Measurements from ENCODE around the gene CD96.
A peak's percentile ranks its signal among the peaks of the same experiment; 100 is the strongest.
"Not testable (repeated sequence)": the region's sequence is repeated elsewhere in the genome, so short reads cannot be mapped to it uniquely, and the experiment has no call there.

CD96 gene

DNA sequence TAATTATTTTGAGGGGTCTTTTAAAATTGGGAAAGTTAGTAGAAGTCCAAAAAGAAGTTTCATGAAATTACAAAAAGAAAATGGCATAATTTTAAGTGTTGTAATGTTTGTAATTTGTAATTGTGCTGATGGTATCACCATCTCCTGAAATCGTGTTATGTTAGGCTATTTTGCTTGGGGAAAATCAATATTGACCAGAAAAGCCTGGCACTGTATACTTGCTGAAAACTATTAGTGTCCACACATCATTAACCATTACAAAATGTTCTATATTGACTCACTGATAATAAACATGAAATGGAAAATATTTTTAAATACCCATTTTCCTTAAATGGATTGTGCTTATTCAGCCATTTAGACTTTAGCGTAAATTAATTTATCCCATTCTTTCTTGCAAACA lies 93.4 kb downstream of the CD96 start:
- DNase-seq: no peak

DNA sequence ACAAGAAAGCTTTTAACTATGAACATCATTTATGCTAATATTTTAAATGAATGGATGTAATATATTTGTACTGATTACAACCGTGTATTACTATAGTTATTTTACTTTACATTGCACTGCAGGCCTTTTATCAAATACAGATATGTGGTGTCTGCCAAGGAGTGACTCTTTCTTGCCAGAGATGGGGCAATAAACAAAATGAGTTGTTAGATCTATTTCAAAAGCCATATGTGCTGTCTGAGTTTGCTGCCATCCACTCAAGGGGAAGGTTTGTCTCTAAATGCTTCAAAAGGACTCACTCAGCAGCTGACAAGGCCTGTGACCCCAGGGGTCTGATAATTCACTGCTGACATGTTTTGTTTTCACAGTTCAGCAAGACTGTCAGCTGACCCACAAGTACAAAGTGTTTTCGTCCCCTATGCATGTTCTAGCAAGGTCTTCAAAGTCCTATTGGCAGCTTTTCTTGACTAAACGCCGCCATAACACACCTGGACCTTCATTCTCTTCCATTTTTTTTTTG lies 94.4 kb downstream of the CD96 start:
- DNase-seq: no peak

DNA sequence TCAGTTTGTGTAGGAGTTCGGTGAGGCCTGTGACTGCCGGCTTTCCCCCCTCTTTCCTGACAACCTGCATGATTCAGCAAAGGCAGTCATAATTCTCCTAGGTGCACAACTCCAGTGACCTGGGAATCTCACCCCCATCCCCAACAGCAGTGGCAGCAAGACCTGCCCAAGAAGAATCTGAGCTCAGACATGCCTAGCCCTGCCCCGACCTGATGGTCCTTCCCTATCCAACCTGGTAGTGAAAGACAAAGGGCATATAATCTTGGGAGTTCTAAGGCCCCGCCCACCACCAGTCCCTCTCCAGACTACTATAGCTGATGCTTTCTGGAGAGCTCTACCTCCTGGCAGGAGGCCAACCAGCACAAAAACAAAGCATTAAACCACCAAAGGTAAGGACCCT lies 97.3 kb downstream of the CD96 start:
- no peak for DNase-seq

DNA sequence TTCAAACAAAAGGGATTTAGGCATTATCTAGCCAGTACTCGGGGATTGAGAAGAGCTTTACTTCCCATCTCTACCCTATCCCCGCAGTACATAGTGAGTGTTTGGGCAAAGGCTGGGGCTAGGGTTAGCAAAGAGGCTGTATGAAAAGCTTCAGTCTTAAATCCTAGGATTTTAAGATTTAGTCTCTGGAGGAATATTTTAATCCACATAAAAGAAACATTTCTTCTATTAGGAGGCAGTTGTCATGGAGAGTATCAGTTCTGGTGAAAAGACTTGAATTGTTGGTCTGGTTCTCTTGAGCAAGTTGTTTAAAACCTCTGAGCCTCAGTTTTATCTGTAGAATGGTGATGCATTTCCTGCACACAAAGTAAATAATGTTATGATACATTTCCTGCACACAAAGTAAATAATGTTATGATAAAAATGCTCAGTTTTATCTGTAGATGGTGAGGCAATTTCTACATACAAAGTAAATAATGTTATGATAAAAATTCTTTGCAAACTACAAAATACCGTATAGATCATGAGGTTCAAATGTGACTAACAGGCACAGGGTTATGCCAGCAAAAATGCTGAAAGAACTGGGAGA lies 107.1 kb downstream of the CD96 start:
- no peak for DNase-seq

DNA sequence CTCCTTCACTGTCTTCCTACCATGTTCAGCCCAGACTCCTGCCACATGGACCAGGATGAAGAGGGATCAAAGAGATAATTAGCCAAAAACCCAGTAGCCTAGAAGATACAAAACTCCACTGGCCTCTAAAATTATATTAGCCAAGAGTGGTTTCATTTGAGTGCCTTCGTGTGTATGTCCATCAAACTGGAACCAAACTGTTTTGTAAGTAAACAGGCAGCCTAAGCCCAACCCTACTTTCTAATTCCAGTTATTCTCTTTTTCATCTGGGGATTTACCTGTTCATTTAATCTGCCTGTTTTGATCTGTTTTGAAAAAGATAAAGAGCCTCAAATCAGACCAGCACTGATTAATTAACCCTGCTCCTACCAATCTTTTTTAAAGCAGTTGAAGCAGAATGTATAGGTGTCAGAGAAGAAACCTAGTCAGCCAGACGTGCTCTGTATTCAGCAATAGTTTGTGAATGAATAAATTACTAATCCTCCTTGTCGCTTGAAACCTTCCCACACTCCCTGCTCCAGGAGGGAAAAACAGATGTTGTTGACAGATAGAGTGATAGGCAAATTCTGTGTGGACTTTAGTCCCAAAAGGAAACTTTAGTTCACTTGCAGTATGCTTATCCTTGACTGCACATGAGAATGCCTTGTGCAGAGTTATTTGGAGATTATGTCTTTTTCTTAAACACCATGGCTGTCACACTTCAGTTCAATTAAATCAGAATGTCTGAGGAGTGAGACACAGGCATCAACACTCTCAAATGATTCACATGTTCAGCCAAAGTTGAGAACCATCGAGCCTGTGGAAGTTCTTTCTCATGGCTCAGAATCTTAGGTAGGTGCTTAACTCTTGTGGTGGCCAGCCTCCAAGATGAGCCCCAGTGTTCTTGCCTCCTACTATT lies 108.6 kb downstream of the CD96 start:
- DNase-seq: no peak

DNA sequence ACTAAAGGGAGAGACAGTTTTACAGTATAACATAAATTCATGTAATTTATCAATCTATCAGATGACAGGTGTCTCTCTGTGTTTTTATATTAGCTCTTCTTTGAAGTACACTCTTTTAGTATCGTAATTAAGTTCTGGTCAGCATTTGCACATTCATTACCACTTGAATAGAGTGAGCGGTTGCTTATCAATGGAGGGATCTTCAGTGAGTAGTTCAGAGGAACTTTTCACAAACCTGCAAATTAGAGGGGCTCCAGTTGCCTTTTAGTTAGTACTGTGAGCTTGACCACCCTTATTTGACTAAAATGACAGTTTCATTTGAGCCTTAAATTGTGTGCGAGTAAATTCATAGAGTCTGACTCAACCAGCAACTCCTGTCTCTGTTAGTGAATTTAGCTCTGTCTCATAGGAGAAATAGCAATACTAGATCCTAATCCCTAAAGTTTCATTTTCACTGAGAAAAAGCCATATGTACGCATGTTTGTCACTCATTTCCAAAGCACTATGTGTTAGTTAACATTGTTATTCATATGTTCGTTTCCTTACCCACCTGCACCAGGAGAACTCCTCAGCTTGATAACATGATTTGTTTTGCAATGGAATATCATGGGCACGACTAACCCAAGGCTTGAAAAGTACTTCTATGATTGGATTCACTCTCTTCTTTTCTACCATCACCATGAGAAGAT lies 110.6 kb downstream of the CD96 start:
- DNase-seq: no peak

DNA sequence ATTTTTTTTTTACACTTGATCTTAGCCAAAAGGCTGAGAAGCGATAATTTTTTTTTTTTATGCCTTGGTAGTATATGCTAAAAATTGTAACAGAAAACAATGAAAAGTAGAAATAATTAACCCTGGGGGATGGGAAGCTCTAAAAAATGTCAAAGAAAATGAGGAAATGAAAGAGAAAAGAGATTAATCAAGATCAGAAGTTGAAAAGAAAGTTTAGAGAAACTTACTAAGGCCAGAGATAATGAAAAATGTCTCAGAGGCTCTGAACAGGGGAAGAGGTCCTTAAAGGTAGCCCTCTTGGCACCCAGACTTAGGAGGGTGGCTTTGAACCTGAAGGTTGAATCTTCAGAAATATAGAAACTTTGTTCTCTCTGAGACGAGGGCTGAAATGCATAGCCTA lies 111.8 kb downstream of the CD96 start:
- no peak for DNase-seq

DNA sequence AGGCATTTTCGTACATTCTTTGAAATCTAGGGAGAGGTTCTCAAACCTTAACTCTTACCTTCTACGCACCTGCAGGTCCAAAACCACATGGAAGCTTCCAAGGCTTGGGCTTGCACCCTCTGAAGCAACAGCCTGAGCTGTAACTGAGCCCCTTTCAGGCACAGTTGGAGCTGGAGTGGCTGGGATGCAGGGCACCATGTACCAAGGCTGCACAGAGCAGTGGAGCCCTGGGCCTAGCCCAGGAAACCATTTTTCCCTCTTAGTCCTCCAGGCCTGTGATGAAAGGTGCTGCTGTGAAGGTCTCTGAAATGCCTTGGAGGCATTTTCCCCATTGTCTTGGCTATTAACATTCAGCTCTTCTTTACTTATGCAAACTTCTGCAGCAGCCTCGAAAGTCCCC lies 120.0 kb downstream of the CD96 start:
- no peak for DNase-seq

DNA sequence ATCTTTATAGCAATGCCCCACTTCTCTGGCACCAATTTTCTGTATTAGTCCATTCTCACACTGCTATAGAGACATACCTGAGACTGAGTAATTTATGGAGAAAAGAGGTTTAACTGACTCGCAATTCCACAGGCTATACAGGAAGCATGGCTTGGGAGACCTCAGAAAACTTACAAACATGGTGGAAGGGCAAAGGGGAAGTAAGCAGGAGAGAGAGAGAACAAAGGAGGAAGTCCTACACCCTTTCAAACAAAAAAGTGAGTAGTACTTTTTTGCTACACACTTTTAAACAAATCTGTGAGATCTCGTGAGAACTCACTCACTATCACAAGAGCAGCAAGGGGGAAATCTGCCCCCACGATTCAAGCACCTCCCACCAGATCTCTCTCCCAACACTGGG lies 120.9 kb downstream of the CD96 start:
- DNase-seq: no peak

DNA sequence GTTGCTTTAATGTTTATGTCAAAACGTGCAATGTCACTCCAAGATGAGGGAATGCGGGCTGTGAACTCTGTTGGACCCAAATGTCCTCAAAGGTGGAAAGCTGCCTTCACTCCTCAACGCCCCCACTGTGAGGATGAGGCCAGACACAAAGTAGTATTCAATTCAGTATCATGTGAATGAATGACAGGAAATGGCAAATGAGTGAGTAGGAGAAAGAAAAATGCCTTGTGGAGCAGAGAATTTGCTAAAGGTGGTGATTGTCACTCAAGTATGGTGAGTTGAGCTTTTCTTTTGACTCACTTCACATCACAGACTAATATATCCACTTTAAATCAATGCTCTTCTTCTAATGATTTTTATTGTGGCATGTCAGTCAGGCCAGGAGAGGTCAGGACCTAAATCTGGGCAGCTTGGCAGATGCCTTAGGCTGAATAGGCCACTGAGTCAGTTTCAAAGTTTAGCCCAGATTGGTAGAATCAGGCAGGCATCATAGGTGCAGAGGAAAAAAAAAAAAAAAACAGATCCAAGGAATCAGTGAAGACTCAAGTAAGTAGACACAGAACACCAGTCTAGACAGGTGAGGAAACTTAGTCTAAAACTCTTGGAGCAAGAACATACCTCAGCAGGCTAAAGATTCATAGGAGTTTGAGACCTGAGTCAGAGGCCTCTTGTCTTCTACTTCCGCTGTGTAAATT lies 124.2 kb downstream of the CD96 start:
- no peak for DNase-seq

DNA sequence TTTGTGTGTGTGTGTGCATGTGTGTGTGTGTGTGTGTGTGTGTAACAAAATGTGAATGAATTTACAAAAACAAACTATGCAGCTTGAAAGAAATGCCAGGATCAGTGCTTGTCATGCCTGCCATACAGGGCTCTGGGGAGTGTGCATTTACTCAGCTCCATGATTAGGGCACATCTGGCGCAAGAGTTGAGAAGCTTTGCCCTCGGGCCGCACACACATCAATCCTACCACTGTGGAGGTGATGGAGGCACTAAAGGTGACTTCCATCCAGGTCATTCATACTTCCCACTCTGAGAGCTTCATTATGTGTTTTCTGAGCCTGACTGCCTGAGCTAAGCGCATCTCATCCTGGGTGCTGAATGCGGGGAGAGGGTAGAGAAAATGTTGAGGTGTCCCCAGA lies 125.2 kb downstream of the CD96 start:
- no peak for DNase-seq

DNA sequence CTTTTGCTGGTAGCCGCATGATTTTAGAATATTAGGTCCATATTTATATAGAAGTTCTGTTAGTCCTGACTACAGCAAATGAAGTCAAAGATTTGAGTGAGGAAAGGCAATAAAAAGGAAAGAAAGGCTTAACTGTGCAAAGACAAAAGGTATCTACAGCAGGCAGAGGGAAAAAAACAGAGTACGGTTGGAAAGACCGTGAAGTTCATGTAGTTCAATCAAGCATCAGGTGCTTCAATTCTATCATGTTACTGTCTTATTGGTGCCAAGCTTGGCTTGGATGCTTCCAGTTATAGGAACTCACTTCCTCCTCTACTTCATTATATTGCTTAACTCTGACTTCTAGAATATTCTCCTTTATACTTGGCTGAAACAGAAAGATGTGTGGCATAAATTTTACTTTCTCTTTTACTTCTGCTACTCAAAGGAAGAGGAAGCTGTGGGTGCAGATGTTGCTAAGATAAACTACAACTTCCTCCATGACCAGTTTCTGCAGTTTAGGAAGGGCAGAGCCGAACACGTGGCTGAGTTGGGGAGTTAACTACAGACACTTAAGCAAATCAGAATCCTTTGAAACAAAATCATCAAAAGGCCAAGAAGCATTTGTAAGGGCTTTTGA lies 125.7 kb downstream of the CD96 start:
- DNase-seq: peak; percentile 78

DNA sequence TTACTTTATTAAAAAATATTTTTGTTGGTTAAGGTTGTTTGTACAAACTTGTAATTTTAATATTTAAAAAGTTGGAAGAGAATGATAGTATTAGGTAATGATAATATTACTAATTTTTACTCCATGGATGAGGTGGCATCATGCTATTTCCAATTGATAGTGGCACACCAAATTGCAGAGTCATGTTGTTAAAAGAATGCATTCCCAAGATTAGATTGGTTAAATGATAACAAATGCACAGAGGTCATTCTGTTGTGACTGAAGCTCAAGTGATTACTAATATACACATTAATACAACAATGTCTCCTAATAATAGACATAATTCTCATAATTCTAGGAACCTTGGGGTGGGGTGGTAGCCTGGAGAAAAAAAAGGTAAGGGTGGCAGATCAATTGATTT lies 126.3 kb downstream of the CD96 start:
- no peak for DNase-seq

DNA sequence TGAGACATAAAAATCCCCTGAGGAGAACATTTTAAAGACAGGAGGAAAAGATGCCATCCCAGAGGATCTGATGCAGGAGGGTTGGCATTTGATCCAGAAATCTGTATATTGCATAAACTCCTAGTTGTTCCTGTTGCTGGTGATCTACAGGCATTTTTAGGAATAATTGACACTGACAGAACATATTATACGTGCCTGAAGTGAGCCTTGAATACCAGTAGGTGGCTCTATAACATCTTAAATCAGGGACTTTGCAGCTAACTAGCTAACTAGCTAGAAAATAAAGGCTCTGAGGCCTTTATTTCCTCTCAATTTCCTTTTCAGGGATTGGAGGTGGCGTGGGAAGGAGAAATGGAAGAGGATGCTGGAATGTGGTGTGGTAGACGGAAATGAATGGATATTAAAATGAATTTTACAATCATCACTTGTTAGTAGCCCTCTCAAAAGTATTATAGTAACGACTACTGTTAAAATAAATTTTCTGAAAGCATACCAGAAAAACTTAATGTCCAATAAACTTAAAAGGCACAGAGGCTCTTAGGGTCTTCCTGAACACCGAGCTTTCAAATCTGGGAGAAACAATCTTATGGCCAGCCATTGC lies 127.0 kb downstream of the CD96 start:
- no peak for DNase-seq

DNA sequence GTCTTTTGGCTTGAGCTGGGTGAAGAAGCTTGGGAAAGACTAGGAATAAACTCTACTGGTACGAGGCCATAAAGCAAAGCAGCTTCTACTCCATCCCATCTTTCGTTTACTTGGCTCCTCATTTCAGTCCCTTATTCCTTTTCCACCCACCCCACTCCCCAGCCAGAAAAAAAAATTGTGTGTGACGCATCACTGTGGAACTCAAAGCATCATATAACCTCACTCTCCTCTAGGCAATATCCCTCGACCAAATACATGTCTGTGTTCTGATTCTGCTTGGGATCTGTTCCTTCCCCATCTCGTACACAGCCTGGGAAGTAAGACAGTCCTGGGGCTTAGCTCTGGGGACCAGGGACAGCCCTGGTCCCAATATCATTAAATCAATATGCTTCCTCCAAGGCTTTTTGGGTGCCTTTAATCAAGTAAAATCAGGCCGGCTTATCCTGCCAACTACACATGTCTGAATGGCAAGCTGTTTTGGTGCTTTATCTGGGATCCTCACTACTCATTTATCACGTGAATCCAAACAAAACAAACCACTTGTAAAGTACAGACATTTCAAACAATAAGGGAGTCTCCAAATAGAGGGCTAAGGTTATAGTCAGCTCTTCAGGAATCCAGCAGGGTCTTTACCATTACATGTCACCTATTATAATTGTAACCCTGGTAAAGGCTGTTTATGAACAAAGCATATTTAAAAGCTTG lies 128.1 kb downstream of the CD96 start:
- no peak for DNase-seq

DNA sequence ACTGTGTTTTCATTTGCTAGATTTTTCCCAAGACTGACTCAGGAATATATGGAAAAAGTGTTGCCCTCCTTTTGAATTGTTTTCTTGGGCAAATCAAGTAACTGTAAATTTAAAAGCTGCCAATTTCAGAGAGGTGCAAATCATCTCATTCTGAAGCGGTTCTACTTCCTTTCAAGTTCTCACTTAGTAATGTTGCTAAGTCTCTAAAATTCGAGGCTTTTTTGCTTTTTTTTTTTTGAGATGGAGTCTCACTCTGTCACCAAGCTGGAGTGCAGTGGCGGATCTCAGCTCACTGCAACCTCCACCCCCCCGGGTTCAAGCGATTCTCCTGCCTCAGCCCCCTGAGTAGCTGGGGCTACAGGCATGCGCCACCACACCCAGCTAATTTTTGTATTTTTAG lies 130.5 kb downstream of the CD96 start:
- not testable (repeated sequence) for DNase-seq

DNA sequence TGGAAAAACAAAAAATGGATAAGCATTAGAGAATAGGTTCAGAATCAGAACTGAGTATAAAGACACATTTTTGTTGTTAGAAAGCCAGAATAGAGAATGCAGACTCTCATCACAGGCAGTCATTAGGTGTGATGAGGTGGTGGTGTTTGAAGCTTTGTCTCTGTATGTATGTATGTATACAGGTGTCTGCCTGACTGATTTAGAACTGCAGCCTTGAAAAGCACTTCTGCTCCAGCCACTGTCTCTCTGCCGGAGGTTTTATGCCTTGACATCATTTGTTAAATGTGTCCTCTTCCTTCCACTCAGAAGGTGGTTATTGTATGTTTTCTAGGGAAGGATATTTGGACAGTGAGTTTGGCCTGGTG lies 133.8 kb downstream of the CD96 start:
- peak; percentile 15 for DNase-seq

DNA sequence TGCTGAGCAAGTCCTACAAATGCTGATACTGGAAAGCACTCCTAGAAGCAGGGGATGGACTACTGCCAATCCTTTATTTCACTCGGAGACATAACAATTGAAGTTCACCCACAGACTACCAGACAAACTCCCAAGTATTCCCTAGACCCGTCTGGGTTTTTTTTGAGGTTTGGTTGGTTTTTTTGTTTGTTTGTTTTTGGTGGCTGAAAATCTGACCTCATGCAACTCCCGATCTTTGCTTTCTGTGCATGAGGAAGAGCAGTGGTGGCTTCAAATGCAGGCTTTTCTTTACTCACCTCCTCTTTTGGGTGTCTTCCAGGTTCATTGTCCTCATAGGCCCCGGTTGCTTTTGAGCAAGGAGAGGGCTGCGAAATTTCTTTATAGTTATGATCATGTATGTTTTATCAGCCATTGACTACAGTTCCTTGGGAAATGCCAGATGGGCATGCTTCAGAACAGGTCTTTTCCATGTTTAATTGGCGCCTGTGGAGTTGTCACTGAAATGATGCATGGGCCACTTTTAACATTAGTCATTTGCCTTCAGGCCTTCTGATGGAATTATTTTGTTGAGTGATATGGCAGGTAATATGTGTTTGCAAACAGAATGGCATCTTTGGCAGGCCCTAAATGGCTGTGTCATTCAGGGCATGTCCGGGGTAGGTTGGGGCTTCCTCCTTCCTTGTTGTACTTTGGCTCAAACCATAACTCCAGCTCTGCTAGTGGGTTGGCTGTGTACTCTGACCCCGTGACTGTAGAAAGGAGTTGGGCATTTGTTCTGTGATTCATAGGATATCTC lies 134.4 kb downstream of the CD96 start:
- DNase-seq: peak; percentile 18

DNA sequence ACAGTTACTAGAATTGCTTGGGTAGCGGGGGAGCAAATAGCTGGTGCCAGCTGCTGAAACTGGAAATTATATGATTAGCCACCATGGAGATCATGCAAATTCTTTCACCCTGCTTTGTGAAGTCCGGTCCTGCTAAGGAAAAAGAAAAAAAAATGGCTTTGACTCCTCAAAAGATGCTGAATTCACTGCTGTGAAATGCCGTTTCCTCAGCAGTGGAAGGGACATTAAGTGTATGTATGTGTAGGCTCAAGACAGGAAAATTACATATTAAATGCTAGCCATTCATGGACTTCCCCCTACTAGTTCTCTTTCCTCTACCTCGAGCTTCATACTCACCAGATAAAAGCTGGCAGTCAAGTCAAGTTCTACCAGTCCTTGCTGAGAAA lies 135.0 kb downstream of the CD96 start:
- no peak for DNase-seq

DNA sequence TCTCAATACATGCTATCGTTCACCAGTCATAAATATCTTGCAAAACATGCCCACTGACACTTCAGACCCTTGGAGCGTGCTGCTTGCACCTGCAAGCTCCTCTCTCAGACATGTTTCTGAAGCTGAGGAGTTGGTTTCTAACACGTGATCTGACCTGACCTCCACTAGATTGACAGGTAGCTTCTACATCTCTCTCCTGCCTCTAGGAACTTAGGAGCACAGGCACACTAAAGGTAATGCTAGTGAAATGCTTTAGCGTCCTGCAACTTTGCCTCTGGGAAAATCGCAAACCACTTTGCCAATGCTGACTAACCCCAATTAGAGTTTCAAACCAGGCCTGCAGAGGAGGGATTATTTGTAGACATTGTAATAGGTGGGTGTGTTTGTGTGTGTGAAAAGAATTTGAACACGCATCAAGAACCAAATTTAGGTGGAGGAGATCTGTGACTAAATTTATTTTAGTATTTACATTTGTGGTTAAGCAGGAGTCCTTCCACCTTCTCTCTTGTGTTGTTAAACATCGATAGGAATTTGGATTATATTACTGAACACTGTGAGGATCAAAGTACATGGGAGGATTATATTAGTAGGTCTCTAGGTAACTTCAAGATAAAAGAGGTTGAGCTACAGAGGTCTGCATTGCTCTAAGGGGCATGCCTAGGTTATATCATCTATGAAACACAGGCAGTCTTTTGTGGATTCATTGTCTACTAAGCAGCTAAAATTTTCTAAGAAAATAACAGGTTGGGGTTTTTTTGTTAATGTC lies 139.8 kb downstream of the CD96 start:
- DNase-seq: no peak
